ENCODE results near the gene SAP30BP.

Gene SAP30BP

GRCh38 chr17:75712446-75712845 is 45.3 kb downstream of the SAP30BP start:
- no peak for DNase-seq (ENCODE audit: low read depth in 1 of 2, low spot score in 1 of 2)

DNA sequence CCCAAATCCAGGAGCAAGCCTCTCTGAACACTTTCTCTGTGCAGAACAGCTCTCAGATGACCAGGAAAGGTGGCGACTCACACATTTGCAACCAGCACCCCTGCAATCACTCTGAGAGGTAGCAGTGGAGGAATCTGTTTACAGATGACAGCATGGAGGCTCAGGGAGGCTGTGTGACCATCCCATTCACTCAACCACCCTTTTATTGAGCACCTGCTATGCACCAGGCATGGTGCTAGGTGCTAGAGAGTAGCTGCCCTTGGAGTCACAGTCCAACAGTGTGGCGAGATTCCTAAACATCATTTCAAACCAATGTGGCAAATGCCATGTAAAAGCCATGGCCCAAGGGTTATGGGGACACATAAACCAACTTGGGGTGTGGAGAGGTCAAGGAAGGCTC is 52.6 kb downstream of the SAP30BP start:
- no peak for DNase-seq (ENCODE audit: low read depth in 1 of 2, low spot score in 1 of 2)

- peak; percentile 35 to 37 for DNase-seq (ENCODE audit: low read depth in 1 of 2, low spot score in 1 of 2)
Measured at GRCh38 chr17:75720656-75721462, 53.7 kb downstream of the SAP30BP start, which contains the start of gene ITGB4. ITGB4 (plus strand) TSS chr17:75721459; CDS start chr17:75724704, 3,245 bp downstream.

- DNase-seq (ENCODE audit: low read depth in 1 of 2, low spot score in 1 of 2): no peak
Measured at GRCh38 chr17:75721463-75722011, 54.4 kb downstream of the SAP30BP start.

GRCh38 chr17:75722076-75722475 is 54.9 kb downstream of the SAP30BP start:
- no peak for DNase-seq (ENCODE audit: low read depth in 1 of 2, low spot score in 1 of 2)

DNA sequence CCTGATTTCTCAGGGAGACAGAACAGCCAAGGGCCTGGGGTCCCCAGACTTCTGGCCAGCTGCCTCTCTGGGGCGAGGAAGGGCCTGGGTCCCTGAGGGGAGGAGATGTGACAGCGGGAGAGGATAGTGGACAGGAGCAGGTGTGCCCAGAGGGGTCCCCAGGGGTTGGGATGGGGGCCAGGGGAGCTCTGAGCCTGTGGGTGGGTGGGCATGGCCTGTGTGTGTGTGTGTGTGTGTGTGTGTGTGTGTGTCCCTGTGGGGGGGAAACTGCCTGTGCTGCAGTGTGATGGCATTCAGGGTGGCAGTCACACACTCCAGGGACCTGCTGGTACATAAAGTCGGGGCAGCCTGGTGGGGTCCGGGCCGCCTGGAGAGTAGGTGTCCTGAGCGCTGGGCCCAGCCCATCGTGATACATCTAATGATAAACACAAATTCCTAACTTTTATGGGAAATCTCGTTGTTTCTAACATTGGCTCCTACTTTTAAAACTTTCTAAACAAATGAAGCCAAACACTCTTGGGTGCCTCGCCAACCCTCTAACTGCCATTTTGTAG is 55.5 kb downstream of the SAP30BP start:
- DNase-seq (ENCODE audit: low read depth in 1 of 2, low spot score in 1 of 2): no peak

DNA sequence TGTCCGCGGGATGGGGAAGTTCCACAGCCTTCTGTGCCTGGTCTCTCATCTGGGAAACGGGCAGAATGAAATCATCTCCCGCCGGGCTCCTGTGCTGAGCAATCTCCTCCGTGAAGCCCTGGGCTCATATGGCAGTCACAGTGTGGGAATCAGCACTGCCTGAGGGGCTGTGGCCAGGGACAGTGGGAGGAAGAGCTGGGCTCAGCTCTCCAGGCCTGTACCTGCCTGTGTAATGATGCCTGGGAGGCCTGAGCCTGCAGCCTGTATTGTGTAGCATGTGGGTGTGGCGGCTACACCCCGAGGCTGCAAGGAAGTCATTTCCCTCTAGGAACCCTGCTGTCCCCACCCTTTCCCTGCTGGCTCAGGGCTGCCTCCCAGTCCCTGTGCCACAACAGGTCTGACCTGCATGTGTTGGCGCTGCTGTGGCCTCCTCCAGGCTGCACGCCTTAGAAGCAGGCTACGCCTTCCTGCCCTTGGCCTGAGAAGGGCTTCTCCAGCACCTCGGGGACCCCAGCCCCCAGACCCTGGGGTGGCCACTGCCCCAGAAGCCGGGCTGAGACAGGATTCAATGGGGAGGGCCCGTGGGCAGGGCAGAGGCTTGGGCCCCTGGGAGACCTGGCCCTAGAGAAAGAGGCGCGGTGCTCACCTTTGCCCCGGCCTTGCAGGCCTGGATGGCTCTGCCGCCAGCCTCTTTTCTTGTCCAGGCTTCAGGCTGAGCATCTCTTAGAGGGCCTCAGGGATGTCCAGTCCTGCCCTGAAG is 56.2 kb downstream of the SAP30BP start:
- DNase-seq (ENCODE audit: low read depth in 1 of 2, low spot score in 1 of 2): no peak

GRCh38 chr17:75724016-75725003 is 57.2 kb downstream of the SAP30BP start:
- DNase-seq (ENCODE audit: low read depth in 1 of 2, low spot score in 1 of 2): no peak

- DNase-seq (ENCODE audit: low read depth in 1 of 2, low spot score in 1 of 2): no peak
Measured at GRCh38 chr17:75725504-75725903, 58.4 kb downstream of the SAP30BP start.

GRCh38 chr17:75727391-75727790 is 60.3 kb downstream of the SAP30BP start:
- no peak for DNase-seq (ENCODE audit: low read depth in 1 of 2, low spot score in 1 of 2)

DNA sequence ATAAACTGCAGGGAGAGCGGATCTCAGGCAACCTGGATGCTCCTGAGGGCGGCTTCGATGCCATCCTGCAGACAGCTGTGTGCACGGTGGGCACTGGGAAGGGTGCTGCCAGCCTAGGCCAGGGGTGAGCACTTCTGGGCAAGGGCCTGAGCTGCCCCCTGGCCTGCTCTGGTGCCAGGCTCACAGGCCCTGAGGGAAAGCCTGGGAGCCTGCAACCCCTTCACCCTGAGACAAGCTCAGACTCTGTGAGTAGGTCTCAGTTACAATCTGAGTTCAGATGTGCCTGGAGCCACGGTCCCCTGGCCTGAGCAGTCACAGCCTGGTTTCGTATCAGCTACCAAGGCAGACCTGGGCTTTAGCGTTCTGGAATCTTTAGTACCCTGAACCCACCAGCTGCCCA is 62.2 kb downstream of the SAP30BP start:
- DNase-seq (ENCODE audit: low read depth in 1 of 2, low spot score in 1 of 2): no peak

DNA sequence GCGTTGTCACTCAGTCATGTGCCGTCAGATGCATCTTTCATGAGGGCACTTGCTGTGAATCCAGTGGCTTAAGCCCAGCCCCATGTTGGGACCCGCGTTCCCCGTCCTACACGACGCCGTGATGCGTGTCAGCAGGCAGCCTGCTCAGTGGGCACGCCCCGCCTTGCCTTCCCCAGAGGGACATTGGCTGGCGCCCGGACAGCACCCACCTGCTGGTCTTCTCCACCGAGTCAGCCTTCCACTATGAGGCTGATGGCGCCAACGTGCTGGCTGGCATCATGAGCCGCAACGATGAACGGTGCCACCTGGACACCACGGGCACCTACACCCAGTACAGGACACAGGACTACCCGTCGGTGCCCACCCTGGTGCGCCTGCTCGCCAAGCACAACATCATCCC is 62.9 kb downstream of the SAP30BP start:
- no peak for DNase-seq (ENCODE audit: low read depth in 1 of 2, low spot score in 1 of 2)

- no peak for DNase-seq (ENCODE audit: low read depth in 1 of 2, low spot score in 1 of 2)
Measured at GRCh38 chr17:75731086-75731715, 64.1 kb downstream of the SAP30BP start.

GRCh38 chr17:75731716-75732498 is 64.8 kb downstream of the SAP30BP start:
- DNase-seq (ENCODE audit: low read depth in 1 of 2, low spot score in 1 of 2): no peak

- no peak for DNase-seq (ENCODE audit: low read depth in 1 of 2, low spot score in 1 of 2)
Measured at GRCh38 chr17:75733471-75733870, 66.3 kb downstream of the SAP30BP start.

GRCh38 chr17:75734674-75735294 is 67.6 kb downstream of the SAP30BP start:
- no peak for DNase-seq (ENCODE audit: low read depth in 1 of 2, low spot score in 1 of 2)

GRCh38 chr17:75736173-75736835 is 69.2 kb downstream of the SAP30BP start:
- no peak for DNase-seq (ENCODE audit: low read depth in 1 of 2, low spot score in 1 of 2)
